GM18502 (cell line): ENCODE data around the gene DSC2.

ENCODE experiments used
- ATAC-seq: cut with Tn5 transposase; IDR thresholded peaks from one replicate; pipeline ENCODE4 v1.9.1; 2021; ENCODE audit warnings: mild to moderate bottlenecking; ENCODE audit not compliant: unreplicated experiment, poor library complexity

DSC2 gene

GRCh38 chr18:31099450-31100230 lies 2.6 kb downstream of the DSC2 start:
- ATAC-seq, result no peak

- ATAC-seq, result no peak
Measured at GRCh38 chr18:31098878-31099277, 3.3 kb downstream of the DSC2 start.

- ATAC-seq, result no peak
Measured at GRCh38 chr18:31097666-31098065, 4.6 kb downstream of the DSC2 start.

GRCh38 chr18:31093880-31094279 lies 8.3 kb downstream of the DSC2 start:
- ATAC-seq, result no peak

GRCh38 chr18:31093294-31093693 lies 8.9 kb downstream of the DSC2 start:
- no peak for ATAC-seq

GRCh38 chr18:31091350-31091749 lies 10.9 kb downstream of the DSC2 start:
- no peak for ATAC-seq

GRCh38 chr18:31088532-31088931 lies 13.7 kb downstream of the DSC2 start:
- no peak for ATAC-seq

GRCh38 chr18:31079973-31080372 lies 22.2 kb downstream of the DSC2 start:
- ATAC-seq, result no peak

- ATAC-seq, result no peak
Measured at GRCh38 chr18:31077878-31078277, 24.3 kb downstream of the DSC2 start.

- ATAC-seq, result no peak
Measured at GRCh38 chr18:31072175-31072574, 30.0 kb downstream of the DSC2 start.

GRCh38 chr18:31070206-31070605 lies 32.0 kb downstream of the DSC2 start:
- no peak for ATAC-seq

- no peak for ATAC-seq
Measured at GRCh38 chr18:31066266-31066665, 36.0 kb downstream of the DSC2 start.

- ATAC-seq, result no peak
Measured at GRCh38 chr18:31065036-31065773, 37.0 kb downstream of the DSC2 start.

GRCh38 chr18:31064130-31064529 lies 38.1 kb downstream of the DSC2 start:
- ATAC-seq, result peak; percentile 82

GRCh38 chr18:31061945-31062344 lies 40.3 kb downstream of the DSC2 start:
- peak; percentile 57 for ATAC-seq

GRCh38 chr18:31058897-31059296 lies 43.3 kb downstream of the DSC2 start:
- ATAC-seq, result no peak

- no peak for ATAC-seq
Measured at GRCh38 chr18:31057917-31058316, 44.3 kb downstream of the DSC2 start.

GRCh38 chr18:31057051-31057450 lies 45.2 kb downstream of the DSC2 start:
- no peak for ATAC-seq

- no peak for ATAC-seq
Measured at GRCh38 chr18:31056296-31056695, 45.9 kb downstream of the DSC2 start.

- no peak for ATAC-seq
Measured at GRCh38 chr18:31050635-31051034, 51.6 kb downstream of the DSC2 start.

- no peak for ATAC-seq
Measured at GRCh38 chr18:31049189-31049588, 53.0 kb downstream of the DSC2 start.

- no peak for ATAC-seq
Measured at GRCh38 chr18:31048216-31048615, 54.0 kb downstream of the DSC2 start.
